GM21528 (cell line): ENCODE data around the gene TNFRSF14.
A peak's percentile ranks its signal among the peaks of the same experiment; 100 is the strongest.
"Not testable (repeated sequence)": the region's sequence is repeated elsewhere in the genome, so short reads cannot be mapped to it uniquely, and the experiment has no call there.

Experiments
- ATAC-seq: cut with Tn5 transposase; IDR thresholded peaks from one replicate; pipeline ENCODE4 v1.9.1; 2021; ENCODE audit warnings: mild to moderate bottlenecking, moderate library complexity; ENCODE audit not compliant: unreplicated experiment, low FRiP score

Gene TNFRSF14

GRCh38 chr1:2537784-2538115, 18.4 kb upstream of the TNFRSF14 start:
- no peak for ATAC-seq

GRCh38 chr1:2538376-2538775, 17.8 kb upstream of the TNFRSF14 start:
- ATAC-seq = no peak

- ATAC-seq = no peak
Measured at GRCh38 chr1:2538872-2539271, 17.3 kb upstream of the TNFRSF14 start.

GRCh38 chr1:2539312-2539907, 16.8 kb upstream of the TNFRSF14 start:
- ATAC-seq = no peak

GRCh38 chr1:2540816-2541492, 15.2 kb upstream of the TNFRSF14 start:
- no peak for ATAC-seq

GRCh38 chr1:2541619-2542245, 14.4 kb upstream of the TNFRSF14 start:
- ATAC-seq = no peak

GRCh38 chr1:2542246-2542915, 13.8 kb upstream of the TNFRSF14 start:
- no peak for ATAC-seq

GRCh38 chr1:2543543-2544092, 12.6 kb upstream of the TNFRSF14 start:
- no peak for ATAC-seq

GRCh38 chr1:2544093-2544874, 11.9 kb upstream of the TNFRSF14 start:
- ATAC-seq = no peak

- ATAC-seq = no peak
Measured at GRCh38 chr1:2544875-2545640, 11.1 kb upstream of the TNFRSF14 start.

GRCh38 chr1:2545754-2546514, 10.2 kb upstream of the TNFRSF14 start:
- ATAC-seq = peak; percentile 31

GRCh38 chr1:2546515-2547209, 9.5 kb upstream of the TNFRSF14 start:
- ATAC-seq = peak; percentile 27

GRCh38 chr1:2547210-2548067, 8.7 kb upstream of the TNFRSF14 start:
- ATAC-seq = no peak

- ATAC-seq = peak; percentile 30
Measured at GRCh38 chr1:2548068-2548589, 8.0 kb upstream of the TNFRSF14 start.

GRCh38 chr1:2549367-2550029, 6.7 kb upstream of the TNFRSF14 start:
- not testable (repeated sequence) for ATAC-seq

GRCh38 chr1:2550309-2550861, 5.8 kb upstream of the TNFRSF14 start:
- ATAC-seq = not testable (repeated sequence)
